ENCODE measurements around the gene LMOD2. TPM values are rescaled to one million over a fixed set of nuclear protein-coding genes. Genes with fewer than 3 reads are reported as not detected.

LMOD2 gene
- total and polyA plus RNA-seq, 9 of the 15 experiments (the other 6 are each of a cell fraction or from before 2014, with no cell fraction given) = 0.04 TPM; not detected in 8

GRCh38 chr7:123673752-123674398 lies 18.2 kb downstream of the LMOD2 start:
- Histone ChIP-seq H4K20me1 (replicated peaks; ENCODE audit: control insufficient read depth, insufficient read depth, low read length) (no peaks in the 10 kb centered on the region), H3K36me3 (ENCODE audit: control insufficient read depth, insufficient read depth, low read length) (no peaks in the 10 kb centered on the region), H3K79me2 (ENCODE audit: control insufficient read depth, insufficient read depth, low read length) (no peaks in the 10 kb centered on the region), H3K9me1 (ENCODE audit: control insufficient read depth, insufficient read depth, low read length) (no peaks in the 10 kb centered on the region), H3K27ac (ENCODE audit: extremely low read depth, low read depth, low read length) (no peak overlapping the region), H3K27me3 (ENCODE audit: control insufficient read depth in 2 of 2, insufficient read depth in 2 of 2, low read length in 2 of 2) (no peaks in the 10 kb centered on the region), H3K4me3 (no peak overlapping the region), H3K4me2 (ENCODE audit: insufficient read depth, low read length) (no peak overlapping the region), H3K9ac (ENCODE audit: insufficient read depth in 1 of 2, low read depth in 2 of 2, low read length in 2 of 2) (no peak overlapping the region), H2AFZ (ENCODE audit: low read depth, low read length) (no peak overlapping the region), H3K9me3 (replicated peaks; ENCODE audit: control insufficient read depth, insufficient read depth, low read depth, low read length) (no peaks in the 10 kb centered on the region), H3K4me1 (replicated peaks in 1 of 2; ENCODE audit: control insufficient read depth in 2 of 2, insufficient read depth in 2 of 2, low read length in 2 of 2) (no peaks in the 10 kb centered on the region)
- in situ Hi-C loops (cut with MboI) (no loop called here), intact Hi-C loops (cut with micrococcal nuclease) (no loop called here)
- ChIA-PET POLR2A (interaction anchor here (0.5 kb wide), 1 partner anchor 234 kb away, joined by 3 read pairs; no protein-coding TSS in a partner anchor), CTCF (ENCODE audit: low intra/inter-chr PET ratio) (no interaction called here)
- no peak for TF ChIP-seq ZNF217 (CRISPR knock-in tag; IDR thresholded peaks at IDR 0.05)
- no peak for TF ChIP-seq KDM5B (IDR thresholded peaks at IDR 0.05; ENCODE audit: insufficient replicate concordance, low read depth, low read length)
- no peak for TF ChIP-seq MCM3 (IDR thresholded peaks at IDR 0.05)
- no peak for TF ChIP-seq ATF4 (CRISPR knock-in tag; IDR thresholded peaks at IDR 0.05)
- no peak for TF ChIP-seq MYNN (IDR thresholded peaks at IDR 0.05)
- TF ChIP-seq MYNN (CRISPR knock-in tag; IDR thresholded peaks at IDR 0.05) = no peak
- no peak for TF ChIP-seq POLR2AphosphoS2 (IDR thresholded peaks at IDR 0.05; ENCODE audit: low read length)
- no peak for TF ChIP-seq PCBP1 (IDR thresholded peaks at IDR 0.05; ENCODE audit: low read depth, low read length, poor library complexity, severe bottlenecking)
- TF ChIP-seq ZNF583 (CRISPR knock-in tag; IDR thresholded peaks at IDR 0.05) = no peak
- TF ChIP-seq KDM4B (IDR thresholded peaks at IDR 0.05; ENCODE audit: borderline replicate concordance in 2 of 2, low read depth in 1 of 2) = no peak
- no peak for TF ChIP-seq PTRF (tag; IDR thresholded peaks at IDR 0.05)
- TF ChIP-seq ATF7 (IDR thresholded peaks at IDR 0.05) = no peak
- no peak for TF ChIP-seq RUNX1 (IDR thresholded peaks at IDR 0.05; ENCODE audit: low read depth)
- no TSS peak for BruUV-seq (replicated peaks)
- no peak for FAIRE-seq
- peak; percentile 59 for ATAC-seq
- 64% methylated on average over 3 of the region's 3 CpGs for WGBS (ENCODE audit: insufficient coverage, low coverage, missing lambda C conversion rate)
- peak in 1 of 4 experiments; percentile 28 for DNase-seq (ENCODE audit: extremely low read depth in 1 of 4, low spot score in 3 of 4)
